Measurements from ENCODE around the gene RNF44. TPM values are rescaled to one million over a fixed set of nuclear protein-coding genes. Genes with fewer than 3 reads are reported as not detected.

Gene RNF44
- total and polyA plus RNA-seq, 4 donors, result 15.3 to 40.5 (median 25.5) TPM

DNA sequence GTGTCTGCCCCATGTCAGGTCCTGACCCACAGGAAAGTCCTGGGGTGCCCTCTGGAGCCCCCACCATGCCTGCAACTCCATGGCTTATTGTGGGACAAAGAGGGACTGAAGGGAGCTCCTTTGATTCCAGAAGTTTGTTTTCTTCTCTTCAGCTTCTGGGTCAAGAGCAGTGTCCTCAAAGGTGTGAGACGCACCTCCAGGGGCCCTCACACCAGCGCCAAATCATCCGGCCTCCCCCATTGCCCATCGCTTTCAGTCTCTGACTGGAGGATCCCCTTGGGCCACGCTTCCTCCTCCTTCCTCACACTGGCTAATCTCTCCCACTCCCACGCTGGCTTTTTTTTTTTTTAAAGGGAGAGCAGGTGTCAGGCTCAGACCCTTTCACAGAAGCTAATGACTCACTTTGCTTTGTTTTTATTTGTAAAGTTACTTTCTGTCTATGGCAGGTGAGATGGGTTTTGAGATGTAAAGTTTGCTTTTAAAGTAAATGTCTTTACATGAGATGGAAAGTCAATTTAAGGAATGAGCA lies 28.6 kb upstream of the RNF44 start:
- Histone ChIP-seq H3K4me3 (no peak overlapping the region), H3K4me1 (ENCODE audit: control insufficient read depth in 5 of 5, insufficient read depth in 5 of 5, low read length in 5 of 5) (no peaks in the 10 kb centered on the region), H3K27me3 (ENCODE audit: control insufficient read depth in 3 of 3, insufficient read depth in 3 of 3, low read length in 2 of 3) (no peaks in the 10 kb centered on the region), H3K27ac (ENCODE audit: low read depth in 1 of 2, low read length in 1 of 2) (no peak overlapping the region), H3K9me3 (ENCODE audit: control insufficient read depth in 4 of 4, insufficient read depth in 3 of 4, low read length in 3 of 4) (peaks cover 0 to 8% (median 0%) of the 10 kb centered on the region in 4 donors), H3K36me3 (ENCODE audit: control insufficient read depth in 4 of 4, insufficient read depth in 4 of 4, low read length in 4 of 4) (no peaks in the 10 kb centered on the region), H3K9ac (ENCODE audit: insufficient read depth in 1 of 2, low read length in 2 of 2) (no peak overlapping the region)
- ATAC-seq (ENCODE audit: insufficient read depth, low FRiP score) (no peak), DNase-seq (no peak)
- TF ChIP-seq, protein P1, sequence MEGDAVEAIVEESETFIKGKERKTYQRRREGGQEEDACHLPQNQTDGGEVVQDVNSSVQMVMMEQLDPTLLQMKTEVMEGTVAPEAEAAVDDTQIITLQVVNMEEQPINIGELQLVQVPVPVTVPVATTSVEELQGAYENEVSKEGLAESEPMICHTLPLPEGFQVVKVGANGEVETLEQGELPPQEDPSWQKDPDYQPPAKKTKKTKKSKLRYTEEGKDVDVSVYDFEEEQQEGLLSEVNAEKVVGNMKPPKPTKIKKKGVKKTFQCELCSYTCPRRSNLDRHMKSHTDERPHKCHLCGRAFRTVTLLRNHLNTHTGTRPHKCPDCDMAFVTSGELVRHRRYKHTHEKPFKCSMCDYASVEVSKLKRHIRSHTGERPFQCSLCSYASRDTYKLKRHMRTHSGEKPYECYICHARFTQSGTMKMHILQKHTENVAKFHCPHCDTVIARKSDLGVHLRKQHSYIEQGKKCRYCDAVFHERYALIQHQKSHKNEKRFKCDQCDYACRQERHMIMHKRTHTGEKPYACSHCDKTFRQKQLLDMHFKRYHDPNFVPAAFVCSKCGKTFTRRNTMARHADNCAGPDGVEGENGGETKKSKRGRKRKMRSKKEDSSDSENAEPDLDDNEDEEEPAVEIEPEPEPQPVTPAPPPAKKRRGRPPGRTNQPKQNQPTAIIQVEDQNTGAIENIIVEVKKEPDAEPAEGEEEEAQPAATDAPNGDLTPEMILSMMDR (IDR thresholded peaks at IDR 0.05; ENCODE audit: control extremely low read depth, extremely low read depth), result no peak
- 62 to 71% methylated on average over 6 of the region's 6 CpGs for WGBS, 2 donors

DNA sequence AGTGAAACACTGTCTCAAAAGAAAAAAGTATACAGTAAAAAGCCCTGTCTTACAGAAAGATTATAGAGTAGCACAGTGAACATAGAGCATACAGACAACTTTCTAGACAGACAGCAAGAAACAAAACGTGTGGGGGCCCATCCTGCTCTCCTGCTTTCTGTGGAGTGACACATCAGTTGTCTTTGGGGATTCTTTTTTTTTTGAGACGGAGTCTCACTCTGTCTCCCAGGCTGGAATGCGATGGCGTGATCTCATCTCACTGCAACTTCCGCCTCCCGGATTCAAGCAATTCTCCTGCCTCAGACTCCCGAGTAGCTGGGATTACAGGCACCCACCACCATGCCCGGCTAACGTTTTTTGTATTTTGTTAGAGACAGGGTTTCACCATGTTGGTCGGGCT lies 26.8 kb upstream of the RNF44 start:
- H3K36me3 ChIP-seq (ENCODE audit: control insufficient read depth in 4 of 4, insufficient read depth in 4 of 4, low read length in 4 of 4), result no peaks in the 10 kb centered on the region
- no peak overlapping the region for H3K27ac ChIP-seq (ENCODE audit: low read depth in 1 of 2, low read length in 1 of 2)
- ATAC-seq (ENCODE audit: insufficient read depth, low FRiP score) (no peak), DNase-seq (no peak)
- no peaks in the 10 kb centered on the region for H3K4me1 ChIP-seq (ENCODE audit: control insufficient read depth in 5 of 5, insufficient read depth in 5 of 5, low read length in 5 of 5)
- WGBS, 2 donors, result 76 to 89% methylated on average over 10 of the region's 10 CpGs
- no peak overlapping the region for H3K4me3 ChIP-seq
- no peak overlapping the region for H3K9ac ChIP-seq (ENCODE audit: insufficient read depth in 1 of 2, low read length in 2 of 2)
- TF ChIP-seq, protein P1 (IDR thresholded peaks at IDR 0.05; ENCODE audit: control extremely low read depth, extremely low read depth), result no peak
- no peaks in the 10 kb centered on the region for H3K27me3 ChIP-seq (ENCODE audit: control insufficient read depth in 3 of 3, insufficient read depth in 3 of 3, low read length in 2 of 3)
- H3K9me3 ChIP-seq (ENCODE audit: control insufficient read depth in 4 of 4, insufficient read depth in 3 of 4, low read length in 3 of 4), result peaks cover 0 to 8% (median 0%) of the 10 kb centered on the region in 4 donors

DNA sequence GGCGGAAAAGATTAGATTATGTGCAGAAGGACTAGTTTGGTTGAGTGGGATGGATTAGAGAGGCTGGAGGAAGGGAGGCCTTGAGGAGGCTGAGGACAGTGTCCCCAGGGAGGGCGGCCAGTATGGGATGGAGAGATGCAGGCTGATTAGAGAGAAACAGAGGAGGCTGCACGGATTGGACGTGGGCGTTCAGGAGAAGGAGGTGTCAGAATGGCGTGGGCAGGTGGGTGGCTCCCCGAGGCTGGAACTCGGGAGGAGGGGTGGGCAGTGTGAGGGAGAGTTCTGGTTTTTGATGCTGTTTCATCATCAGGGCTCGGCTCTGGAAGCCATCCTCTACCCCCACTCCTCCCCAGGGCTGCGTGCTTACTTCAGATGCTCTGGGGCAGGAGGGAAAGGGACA lies 25.0 kb upstream of the RNF44 start:
- H3K4me3 ChIP-seq, result no peak overlapping the region
- H3K36me3 ChIP-seq (ENCODE audit: control insufficient read depth in 4 of 4, insufficient read depth in 4 of 4, low read length in 4 of 4), result no peaks in the 10 kb centered on the region
- WGBS, 2 donors, result 58 to 66% methylated on average over 10 of the region's 10 CpGs
- no peak overlapping the region for H3K9ac ChIP-seq (ENCODE audit: insufficient read depth in 1 of 2, low read length in 2 of 2)
- no peaks in the 10 kb centered on the region for H3K4me1 ChIP-seq (ENCODE audit: control insufficient read depth in 5 of 5, insufficient read depth in 5 of 5, low read length in 5 of 5)
- H3K27me3 ChIP-seq (ENCODE audit: control insufficient read depth in 3 of 3, insufficient read depth in 3 of 3, low read length in 2 of 3), result no peaks in the 10 kb centered on the region
- no peak overlapping the region for H3K27ac ChIP-seq (ENCODE audit: low read depth in 1 of 2, low read length in 1 of 2)
- DNase-seq, result no peak
- peaks cover 0 to 5% (median 0%) of the 10 kb centered on the region in 4 donors for H3K9me3 ChIP-seq (ENCODE audit: control insufficient read depth in 4 of 4, insufficient read depth in 3 of 4, low read length in 3 of 4)
- TF ChIP-seq, protein P1 (IDR thresholded peaks at IDR 0.05; ENCODE audit: control extremely low read depth, extremely low read depth), result no peak
- ATAC-seq (ENCODE audit: insufficient read depth, low FRiP score), result no peak

DNA sequence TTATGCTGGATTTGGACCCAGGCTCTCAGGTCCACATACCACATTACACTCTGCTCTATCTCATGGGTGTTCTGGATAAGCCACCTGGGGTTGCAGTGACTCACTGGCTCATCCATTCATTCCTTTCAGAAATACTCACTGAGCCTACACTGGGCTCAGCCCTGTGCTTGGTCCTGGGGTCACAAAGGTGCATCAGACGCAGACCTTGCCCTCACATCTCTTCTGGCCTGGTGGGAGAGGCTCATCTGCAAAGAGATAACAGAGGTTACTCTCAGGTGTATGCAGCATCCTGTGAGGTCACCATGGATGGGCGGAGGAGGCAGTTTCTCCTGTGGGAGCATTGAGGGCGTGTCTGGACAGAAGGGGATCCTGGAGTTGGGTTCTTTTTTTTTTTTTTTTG lies 24.1 kb upstream of the RNF44 start:
- no peak for ATAC-seq (ENCODE audit: insufficient read depth, low FRiP score)
- Histone ChIP-seq H3K27me3 (ENCODE audit: control insufficient read depth in 3 of 3, insufficient read depth in 3 of 3, low read length in 2 of 3) (no peaks in the 10 kb centered on the region), H3K9me3 (ENCODE audit: control insufficient read depth in 4 of 4, insufficient read depth in 3 of 4, low read length in 3 of 4) (peaks cover 0 to 1% (median 0%) of the 10 kb centered on the region in 4 donors), H3K4me3 (no peak overlapping the region), H3K9ac (ENCODE audit: insufficient read depth in 1 of 2, low read length in 2 of 2) (no peak overlapping the region), H3K4me1 (ENCODE audit: control insufficient read depth in 5 of 5, insufficient read depth in 5 of 5, low read length in 5 of 5) (no peaks in the 10 kb centered on the region), H3K36me3 (ENCODE audit: control insufficient read depth in 4 of 4, insufficient read depth in 4 of 4, low read length in 4 of 4) (no peaks in the 10 kb centered on the region), H3K27ac (ENCODE audit: low read depth in 1 of 2, low read length in 1 of 2) (no peak overlapping the region)
- WGBS, 2 donors, result 90 to 97% methylated on average over 3 of the region's 3 CpGs
- TF ChIP-seq, protein P1 (IDR thresholded peaks at IDR 0.05; ENCODE audit: control extremely low read depth, extremely low read depth), result no peak
- DNase-seq, result no peak

Measured in lung (tissue), 12 donors.